GM21786 (cell line): ENCODE data around the gene FGF12.

Experiments used
- ATAC-seq: cut with Tn5 transposase; IDR thresholded peaks from one replicate; pipeline ENCODE4 v1.9.1; 2021; ENCODE audit not compliant: unreplicated experiment

Gene FGF12

DNA sequence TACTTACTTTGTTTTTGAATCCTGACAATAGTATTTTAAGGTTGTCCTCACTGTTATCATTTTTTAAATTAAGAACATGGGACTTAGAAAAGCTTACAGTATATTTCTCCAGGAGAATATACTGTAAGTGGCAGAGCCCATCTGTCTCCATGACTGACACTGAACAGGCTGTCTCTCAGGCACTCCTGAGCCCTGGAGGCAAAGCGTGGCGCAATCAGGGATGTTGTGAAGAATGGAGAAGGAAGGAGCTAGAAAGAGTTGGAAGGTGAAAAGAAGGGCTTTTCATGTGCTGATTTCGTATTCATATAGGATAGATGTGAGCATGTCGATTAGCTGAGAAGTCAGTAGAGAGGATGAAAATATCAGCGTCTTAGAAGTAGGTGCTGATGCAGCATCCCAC, 41.5 kb downstream of the FGF12 start:
- ATAC-seq, result no peak

DNA sequence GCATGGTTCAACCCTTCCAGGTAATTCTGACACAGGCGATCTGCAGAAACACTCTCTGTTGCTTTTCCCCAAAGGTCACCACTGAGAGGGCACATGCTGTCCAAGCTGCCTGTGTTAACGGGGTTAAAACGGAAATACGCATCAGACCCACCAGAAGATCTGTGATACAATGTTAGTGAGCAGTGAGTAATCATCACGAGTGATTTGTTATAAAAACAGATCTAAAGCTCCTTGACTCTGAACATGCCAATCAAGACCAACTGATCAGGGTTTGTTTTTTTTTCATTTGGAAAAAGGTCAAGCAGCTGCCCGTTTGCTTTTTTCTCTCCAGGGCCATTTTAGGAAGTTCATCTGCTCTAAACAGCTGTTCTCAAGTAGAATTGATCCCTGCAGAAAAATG, 43.2 kb downstream of the FGF12 start:
- no peak for ATAC-seq

DNA sequence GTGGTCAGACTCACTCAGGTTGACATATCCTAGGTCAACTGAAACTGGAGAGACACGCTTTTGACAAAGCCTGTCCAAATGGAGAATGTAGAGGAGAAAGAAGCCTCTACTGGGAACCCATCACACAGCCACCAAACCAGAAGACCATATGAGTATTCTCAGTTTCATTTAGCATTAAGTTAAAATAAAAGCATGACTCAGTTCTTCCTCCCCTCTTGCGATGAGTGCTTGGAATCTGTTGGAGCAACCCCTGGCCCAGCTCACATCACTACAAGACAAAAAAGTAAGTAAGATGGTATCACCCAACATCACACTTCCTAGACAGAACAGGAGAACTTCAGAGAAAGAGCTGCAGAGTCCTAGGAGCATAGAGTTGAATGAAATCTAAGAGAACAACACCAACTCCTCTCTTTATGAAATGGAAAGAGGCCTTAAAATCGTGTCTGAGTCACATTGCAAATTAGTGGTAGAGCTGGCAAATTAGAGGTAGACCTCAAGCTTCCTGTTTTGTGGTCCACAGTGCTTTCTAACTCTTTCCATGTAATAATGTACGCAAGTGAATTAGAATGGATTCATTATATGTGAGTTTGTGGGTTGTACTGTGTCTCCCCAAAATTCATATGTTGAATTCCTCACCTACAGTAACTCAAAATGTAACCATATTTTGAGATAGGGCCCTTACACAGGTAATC, 51.2 kb downstream of the FGF12 start:
- ATAC-seq, result peak; percentile 63

DNA sequence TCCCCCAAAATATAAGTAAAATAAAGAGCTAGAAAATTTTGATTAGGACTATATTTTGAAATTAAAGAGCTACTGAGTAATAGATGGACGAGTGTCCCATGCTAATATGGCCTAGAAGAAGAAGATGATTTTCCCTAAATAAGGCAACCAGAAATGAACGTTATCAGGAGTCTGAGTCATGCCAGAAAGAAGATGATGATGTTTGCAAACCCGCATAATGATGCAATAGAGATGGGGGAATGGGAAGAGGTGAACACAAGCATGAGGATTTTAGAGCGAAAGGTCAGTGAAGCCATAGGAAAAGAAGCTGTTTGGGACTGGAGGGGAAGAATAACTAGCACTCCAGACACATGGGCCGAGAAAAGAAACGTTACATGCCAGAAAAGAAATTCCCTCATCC, 71.7 kb downstream of the FGF12 start:
- no peak for ATAC-seq

DNA sequence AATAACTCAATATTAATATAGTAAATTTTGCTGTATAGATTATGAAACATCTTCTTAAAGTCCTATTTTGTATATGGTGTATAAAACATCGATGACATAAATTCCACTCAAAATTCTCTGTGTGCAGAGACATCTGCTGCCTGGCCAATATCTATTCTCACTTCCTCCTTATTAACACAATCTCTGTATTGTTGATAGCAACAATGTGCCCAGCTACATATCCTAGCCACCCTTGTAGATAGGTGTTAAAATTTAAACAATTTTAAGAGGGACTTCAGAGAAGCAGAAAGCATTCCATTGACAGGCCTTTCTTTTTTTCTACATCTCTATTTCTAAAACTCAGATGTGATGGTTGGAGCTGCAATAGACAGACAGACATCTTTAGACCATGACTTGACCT, 72.3 kb downstream of the FGF12 start:
- no peak for ATAC-seq

DNA sequence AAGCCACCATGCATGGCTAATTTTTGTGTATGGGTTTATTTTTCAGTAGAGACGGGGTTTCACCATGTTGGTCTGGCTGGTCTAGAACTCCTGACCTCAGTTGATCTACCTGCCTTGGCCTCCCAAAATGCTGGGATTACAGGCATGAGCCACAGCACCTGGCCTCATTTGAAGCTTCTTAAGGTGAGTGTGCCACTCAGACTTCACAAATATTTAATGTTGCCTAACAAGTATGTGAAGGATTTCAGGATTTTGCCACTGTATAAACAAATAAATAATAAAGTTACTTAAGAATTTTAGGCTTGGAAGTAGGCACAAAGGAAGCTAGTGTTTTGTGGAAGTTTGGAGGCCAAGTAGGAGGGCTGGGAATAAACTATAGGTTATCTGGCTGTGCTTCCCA, 73.5 kb downstream of the FGF12 start:
- ATAC-seq, result no peak

DNA sequence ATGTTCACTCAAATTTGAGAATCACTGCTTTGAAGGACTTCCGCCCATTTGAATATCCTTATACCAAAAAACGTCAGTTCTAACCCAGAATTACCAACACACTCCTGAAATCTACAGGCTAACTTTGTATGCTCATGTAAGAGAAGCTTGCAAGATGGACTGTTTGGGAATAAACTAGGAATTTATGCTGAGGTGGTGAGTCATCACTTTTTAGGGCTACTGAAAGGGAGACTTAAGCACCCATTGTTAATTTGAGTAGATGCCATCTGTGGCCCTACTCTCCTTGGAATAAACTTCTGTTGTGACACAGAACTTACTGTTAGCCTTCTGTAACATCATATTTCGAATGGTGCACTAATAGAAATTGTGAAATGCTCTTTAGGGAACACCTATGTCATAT, 74.6 kb downstream of the FGF12 start:
- ATAC-seq, result no peak

DNA sequence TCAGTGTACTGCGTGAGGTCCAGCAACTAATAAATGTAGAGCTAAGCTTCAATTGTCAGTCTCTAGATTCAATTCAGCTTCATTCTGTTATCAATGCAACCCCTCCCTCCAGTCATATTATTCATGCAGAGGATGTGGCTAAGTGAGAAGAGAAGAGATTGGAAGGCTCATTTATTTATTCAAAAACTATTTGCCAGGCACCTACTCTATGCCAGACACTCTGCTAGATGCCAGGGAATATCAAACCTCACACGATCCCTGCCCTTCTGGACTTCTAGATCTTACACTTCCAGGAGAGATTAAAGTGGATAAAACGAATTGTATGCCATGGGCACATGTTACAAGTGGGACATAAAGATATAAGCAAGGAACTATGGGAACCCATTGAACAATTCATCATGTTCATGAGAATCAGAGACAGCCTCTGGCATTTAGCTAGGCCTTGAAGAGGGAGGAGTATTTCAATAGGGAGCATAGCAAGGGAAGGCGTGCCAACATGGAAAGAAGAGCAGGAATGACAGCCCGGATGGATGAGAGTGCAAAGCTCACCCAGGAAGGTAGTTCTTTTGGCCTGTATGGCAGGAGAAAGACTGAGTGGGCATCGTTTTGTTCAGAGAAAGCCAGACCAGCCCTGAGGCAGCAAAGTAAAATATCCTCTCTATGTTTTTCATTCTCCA, 75.4 kb downstream of the FGF12 start:
- ATAC-seq, result no peak

DNA sequence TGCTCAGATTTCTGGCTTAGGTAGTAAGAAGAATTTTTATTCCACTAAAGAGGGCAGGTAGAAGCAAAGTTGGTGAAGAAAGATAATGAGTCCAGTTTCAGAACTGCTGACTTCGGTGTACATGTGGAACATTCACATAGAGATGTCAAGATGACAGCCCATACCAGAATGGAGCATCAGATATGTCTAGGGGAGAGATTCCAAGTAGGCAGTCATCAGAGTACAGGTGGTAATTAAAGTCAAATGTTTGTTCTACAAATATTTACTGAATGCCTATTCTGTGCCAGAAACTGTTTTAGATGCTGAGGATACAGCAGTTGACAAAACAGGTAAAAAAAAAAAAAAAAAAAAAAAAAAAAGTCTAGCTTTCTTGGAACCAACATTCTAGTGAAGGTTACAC, 81.9 kb downstream of the FGF12 start:
- no peak for ATAC-seq

DNA sequence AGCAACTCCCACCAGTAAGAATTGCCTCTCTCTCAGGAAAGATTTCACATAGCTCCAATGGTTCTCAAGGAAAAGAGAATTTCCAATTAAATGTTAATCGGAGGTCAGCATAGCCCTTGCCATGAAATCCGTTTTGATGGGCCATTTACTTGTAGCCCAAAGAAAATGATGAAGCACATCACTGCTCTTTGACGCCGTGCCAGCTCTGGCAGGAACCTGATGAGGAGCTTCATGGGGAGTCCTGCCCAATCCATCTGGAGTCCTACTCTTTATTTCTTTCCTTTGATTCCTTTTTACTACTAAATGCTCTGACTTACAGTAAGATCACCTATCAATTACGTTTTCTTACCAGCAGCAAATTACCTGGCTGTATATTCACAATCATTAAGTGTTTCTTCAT, 84.7 kb downstream of the FGF12 start:
- no peak for ATAC-seq

DNA sequence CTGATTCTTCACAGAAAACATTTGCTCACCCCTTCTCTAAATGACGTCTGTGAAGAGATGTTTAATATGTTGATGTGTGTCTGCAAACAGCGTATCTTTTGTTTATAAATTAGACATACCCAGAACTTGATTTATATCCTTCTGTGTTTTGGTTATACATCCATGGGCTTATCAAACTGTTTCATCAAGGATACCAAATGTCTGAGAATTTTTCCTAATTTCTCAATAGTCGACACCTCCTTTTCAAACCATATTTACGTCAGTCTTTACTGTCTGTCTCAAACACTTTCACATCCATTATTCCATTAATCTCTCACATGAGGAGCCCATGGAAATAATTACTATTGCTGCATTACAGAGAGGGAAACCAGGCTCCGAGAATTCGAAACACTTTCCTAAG, 85.4 kb downstream of the FGF12 start:
- no peak for ATAC-seq

DNA sequence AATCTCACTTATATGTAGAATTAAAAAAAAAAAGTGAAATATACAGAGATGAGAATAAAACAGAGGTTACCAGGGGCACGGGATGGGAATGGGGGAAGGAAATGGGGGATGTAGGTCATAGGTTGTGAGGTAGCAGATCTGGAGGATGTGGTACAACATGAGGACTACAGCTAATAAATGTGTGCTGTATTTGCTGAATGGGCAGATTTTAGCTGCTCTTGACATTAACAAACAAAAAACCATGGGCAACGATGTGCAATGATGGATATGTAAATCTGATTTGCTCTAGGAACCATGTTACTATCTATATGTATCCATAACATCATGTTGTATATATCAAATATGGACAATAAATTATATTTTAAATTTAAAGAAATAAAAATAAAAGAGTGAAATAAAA, 87.4 kb downstream of the FGF12 start:
- ATAC-seq, result no peak

DNA sequence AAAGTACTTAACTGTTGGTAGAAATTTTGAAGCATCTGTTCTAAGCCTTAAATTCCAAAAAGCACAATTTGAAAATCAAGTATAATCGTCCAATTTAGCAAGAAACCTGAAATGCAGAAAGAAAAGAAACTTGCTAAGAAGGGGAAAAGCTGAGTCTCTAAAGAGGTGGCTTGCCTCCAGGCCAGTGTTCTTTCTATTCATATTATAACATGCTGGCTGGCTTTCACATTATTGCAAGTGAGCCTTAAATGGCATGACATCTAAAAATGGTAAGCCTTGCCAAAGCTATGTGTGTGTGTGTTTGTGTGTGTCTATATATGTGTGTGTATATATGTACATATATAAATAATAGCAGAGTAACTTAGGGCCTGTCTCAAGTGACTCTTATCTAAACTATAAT, 89.5 kb downstream of the FGF12 start:
- no peak for ATAC-seq

DNA sequence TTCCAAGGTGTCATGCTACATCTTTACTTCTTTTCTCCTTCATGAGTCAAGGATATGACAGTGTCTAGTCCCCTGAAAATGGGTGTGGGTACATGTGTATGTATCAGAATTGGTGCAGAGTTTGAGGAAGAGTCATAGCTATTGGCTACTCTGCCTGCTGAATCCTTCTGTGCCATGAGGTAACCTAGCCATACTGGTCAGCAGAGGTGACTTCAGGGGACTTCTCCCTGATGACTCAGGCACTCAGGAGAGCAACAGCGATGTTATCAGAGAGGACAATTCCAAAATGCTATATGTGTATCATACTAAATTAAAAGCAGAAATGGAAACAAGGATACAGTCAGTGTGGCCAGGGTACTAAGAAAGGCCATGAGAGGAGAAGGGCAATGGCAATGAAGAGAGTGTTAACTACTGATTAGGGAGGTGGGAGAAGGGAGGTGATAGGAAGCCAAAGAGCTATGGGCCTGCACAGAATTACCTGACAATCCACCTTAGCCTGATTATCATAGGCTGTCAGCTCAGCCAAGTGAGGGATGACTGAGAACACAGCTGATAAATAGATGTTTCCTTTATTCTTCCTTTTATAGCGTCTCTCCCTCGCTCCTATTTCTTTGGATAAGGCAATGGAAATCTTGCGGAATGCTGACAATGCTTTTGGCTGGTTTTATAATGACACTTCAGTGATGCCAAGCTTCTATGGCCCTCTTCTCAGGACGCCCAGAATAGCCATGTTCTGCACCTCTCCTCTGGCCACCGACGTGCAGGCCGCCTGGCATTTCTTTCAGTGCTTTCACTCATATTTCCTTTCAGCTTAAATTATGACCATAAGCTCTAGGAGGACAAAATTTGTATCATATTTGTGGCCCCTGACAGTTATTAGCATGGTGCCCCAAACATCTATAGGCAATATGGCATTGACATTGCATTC, 90.6 kb downstream of the FGF12 start:
- no peak for ATAC-seq

DNA sequence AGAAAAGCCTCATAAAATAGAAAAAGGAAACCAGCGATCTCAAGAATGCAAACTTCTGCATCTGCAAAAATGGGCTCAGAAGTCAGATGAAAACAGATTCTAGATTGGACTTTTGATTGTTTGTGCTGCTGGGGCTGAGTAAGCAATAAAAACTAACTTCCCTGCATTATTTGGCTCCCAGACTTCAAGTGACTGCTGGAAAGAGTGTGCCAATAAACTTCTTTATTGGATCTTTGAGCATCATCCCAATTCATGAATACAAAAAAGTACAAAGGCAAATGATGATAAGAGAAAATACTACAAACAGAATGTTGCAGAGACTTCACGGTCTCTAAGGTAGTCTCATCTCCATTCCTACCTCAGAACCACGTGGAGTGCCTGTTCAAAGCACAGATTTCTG, 97.9 kb downstream of the FGF12 start:
- ATAC-seq, result no peak

DNA sequence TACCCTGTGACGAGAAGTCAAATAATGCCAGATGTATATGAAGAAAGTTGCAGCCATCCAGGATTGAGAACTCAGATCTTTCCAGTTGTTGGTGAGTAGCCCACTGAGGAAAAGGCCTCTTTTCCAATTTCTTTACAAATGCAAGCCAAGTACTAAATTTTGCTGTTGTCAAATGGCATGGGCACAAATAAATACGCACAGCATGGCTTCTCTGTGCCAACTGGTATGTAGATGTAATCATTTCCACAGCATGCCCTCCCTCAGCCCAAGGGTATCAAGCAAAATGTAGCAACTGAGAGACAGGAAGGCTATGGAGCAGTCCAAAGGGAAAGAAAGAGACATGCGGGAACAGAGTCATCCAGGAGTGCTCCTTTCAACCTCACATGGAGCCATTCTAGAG, 105.4 kb downstream of the FGF12 start:
- no peak for ATAC-seq

DNA sequence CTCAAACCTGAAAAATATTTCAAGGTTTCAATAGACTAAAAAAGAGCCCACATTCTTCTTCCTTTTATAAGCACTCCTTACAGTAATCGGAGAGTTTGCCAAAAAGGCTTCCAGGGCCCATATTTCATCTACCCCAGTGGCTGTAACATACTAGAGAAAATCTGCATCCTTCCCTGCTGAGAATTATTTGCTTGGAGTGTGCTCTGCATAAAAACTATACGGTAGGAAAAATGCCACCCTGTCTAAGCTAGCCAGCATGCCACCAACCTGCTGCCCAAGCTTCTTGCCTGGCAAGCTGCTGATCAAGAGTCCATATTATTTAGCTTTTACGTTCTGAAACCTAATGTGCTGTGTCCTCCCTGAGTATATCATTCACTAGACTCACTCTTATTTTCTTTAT, 107.1 kb downstream of the FGF12 start:
- ATAC-seq, result no peak

DNA sequence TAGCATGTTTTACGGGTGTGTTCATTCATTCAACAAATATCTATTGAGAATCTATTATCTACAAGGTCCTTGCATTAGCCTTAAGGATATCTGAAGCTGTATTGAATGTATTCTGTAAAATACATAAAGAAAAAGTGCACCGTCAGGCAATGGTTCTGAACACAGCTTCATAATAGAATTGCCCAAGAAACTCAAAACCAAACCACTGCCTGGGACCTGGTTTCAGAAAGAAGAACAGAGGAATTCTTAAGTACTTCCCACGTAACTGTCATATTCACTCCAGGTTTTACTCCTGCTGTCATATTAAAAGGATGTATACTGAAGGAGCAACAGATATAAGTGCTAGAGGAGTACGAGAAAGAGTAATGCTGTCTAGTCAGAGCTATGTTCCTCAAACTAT, 115.9 kb downstream of the FGF12 start:
- ATAC-seq, result no peak

DNA sequence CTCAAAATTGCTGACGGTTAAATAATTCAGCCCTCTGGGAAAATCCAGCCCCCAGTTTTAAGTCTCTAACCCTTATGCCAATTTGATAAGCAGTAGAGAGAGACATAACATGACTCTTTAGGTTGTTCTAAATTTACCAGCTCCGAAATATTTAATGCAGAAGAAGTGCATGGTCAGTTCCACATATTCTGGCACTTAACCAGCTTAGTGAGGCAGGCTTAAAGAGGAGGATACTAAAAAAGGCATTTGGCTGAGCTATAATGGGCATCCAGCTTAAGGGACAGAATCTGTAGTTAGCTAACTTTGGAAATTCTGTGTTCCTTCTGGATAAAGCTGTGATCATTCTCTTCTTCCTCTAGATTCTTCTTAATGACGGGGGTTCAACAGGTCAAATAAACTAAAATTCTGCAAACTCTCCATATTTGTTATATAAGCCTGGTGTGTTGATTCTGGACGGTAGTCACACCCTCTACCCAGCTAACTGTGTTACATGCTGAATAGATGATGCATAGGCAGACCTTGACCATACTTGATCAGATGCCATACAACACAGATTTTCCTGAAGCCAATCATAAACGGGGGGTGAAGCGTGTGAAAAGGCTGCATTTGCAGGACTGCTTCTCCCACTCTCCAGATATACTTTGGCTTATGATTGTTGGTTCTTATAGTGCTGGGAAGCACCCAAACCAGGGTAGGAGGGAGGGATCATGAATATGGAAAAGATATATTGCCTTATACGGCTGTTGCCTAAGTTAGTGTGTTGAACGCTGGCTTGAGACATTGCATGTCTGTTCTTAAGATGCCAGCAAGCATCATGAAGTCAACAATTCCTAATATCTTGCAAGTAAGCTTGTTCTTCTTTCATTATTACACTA, 118.4 kb downstream of the FGF12 start:
- no peak for ATAC-seq

DNA sequence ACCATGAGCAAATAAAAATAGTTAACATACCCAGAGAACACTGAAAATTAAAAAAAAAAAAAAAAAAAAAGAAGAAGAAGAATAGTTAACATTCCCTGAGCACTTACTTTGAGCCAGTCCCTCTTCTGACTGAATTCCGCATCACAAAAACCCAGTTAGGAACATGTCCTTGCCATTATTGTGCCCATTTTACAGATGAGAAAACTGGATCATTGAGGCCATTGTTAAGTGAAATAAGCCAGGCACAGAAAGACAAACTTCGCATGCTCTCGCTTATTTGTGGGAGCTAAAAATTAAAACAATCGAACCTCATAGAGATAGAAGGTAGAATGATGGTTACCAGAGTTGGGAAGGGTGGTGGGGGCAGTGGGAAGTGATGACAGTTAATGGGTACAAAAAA, 119.5 kb downstream of the FGF12 start:
- ATAC-seq, result no peak

DNA sequence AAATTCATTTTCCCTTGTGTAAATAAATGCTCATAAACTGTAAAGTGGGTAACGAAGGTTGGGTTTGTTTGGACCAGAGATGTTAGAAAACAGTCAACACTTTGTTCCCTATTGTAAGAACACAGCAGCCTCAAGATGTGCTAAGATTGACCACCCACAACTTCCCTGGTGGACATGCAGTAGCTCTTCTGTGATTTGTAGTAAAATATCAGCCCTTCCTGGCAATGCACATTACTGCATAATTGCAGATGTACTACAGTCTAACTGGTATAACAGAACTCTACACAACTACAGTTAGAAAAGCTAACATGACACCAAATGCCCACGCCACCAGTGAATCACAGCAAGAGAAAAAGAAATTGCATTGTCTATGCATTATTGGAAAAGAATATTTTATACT, 129.4 kb downstream of the FGF12 start:
- no peak for ATAC-seq
